ENCODE results near the gene ABI1. TPM values are rescaled to one million over a fixed set of nuclear protein-coding genes. Genes with fewer than 3 reads are reported as not detected.

ABI1 gene
- total RNA-seq, 1 experiment from 2014 or later, result 95.8 TPM

DNA sequence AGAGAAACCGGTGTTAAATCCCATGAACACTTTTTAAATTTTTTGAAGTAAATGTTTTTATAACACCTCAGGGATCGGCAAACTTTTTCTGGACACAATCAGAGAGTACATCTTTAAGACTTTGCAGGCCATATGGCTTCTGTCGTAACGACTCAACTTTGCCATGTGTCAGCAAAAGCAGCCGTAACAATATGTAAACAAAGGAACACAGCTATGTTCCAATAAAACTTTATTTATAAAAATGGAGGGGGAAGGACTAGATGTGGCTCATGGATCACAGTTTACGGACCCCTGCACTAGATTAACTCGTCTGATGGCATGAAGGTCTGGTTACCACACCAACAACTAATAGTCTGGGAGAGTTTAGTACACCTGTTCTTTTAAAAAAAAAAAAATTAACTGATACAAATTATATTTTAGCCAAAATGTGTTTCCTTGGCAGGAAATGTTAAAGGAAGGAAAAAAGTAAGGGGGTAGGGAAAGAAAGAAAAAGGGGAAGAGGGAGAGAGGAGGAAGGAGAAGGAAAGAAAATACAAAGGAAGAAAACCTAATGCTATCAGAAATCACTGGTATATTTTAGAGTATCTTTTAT is 50.2 kb downstream of the ABI1 start:
- Mint-ChIP-seq H3K4me1 (ENCODE audit: low read depth, unreplicated experiment) (peaks cover 7% of the 10 kb centered on the region), H3K4me3 (ENCODE audit: unreplicated experiment) (no peak overlapping the region), H3K9me3 (ENCODE audit: unreplicated experiment) (no peaks in the 10 kb centered on the region), H3K27me3 (ENCODE audit: insufficient read depth, unreplicated experiment) (no peaks in the 10 kb centered on the region), H3K27ac (ENCODE audit: unreplicated experiment) (no peak overlapping the region), H3K36me3 (ENCODE audit: insufficient read depth, unreplicated experiment) (no peaks in the 10 kb centered on the region)
- POLR2A ChIA-PET, result no interaction called here
- no peaks in the 10 kb centered on the region for H3K36me3 ChIP-seq (ENCODE audit: control insufficient read depth, insufficient read depth, low read length)
- TF ChIP-seq, protein P1, sequence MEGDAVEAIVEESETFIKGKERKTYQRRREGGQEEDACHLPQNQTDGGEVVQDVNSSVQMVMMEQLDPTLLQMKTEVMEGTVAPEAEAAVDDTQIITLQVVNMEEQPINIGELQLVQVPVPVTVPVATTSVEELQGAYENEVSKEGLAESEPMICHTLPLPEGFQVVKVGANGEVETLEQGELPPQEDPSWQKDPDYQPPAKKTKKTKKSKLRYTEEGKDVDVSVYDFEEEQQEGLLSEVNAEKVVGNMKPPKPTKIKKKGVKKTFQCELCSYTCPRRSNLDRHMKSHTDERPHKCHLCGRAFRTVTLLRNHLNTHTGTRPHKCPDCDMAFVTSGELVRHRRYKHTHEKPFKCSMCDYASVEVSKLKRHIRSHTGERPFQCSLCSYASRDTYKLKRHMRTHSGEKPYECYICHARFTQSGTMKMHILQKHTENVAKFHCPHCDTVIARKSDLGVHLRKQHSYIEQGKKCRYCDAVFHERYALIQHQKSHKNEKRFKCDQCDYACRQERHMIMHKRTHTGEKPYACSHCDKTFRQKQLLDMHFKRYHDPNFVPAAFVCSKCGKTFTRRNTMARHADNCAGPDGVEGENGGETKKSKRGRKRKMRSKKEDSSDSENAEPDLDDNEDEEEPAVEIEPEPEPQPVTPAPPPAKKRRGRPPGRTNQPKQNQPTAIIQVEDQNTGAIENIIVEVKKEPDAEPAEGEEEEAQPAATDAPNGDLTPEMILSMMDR (IDR thresholded peaks at IDR 0.05; ENCODE audit: insufficient read depth in 1 of 2, low read depth in 1 of 2, low read length in 1 of 2, severe bottlenecking in 1 of 2, unreplicated experiment in 1 of 2), result no peak
- BruUV-seq (replicated peaks), result no TSS peak
- intact Hi-C loops (cut with micrococcal nuclease; ENCODE audit: unreplicated experiment), result no loop called here
- no peak overlapping the region for H3K4me3 ChIP-seq (ENCODE audit: low read depth, low read length)
- CTCF ChIA-PET, result no interaction called here
- no peaks in the 10 kb centered on the region for H3K27me3 ChIP-seq (replicated peaks; ENCODE audit: control insufficient read depth, insufficient read depth, low read length)
- no peak for DNase-seq
- peaks cover 5% of the 10 kb centered on the region; the same call in 1 of the 2 replicates for H3K4me1 ChIP-seq
- no peaks in the 10 kb centered on the region for H3K9me3 ChIP-seq

DNA sequence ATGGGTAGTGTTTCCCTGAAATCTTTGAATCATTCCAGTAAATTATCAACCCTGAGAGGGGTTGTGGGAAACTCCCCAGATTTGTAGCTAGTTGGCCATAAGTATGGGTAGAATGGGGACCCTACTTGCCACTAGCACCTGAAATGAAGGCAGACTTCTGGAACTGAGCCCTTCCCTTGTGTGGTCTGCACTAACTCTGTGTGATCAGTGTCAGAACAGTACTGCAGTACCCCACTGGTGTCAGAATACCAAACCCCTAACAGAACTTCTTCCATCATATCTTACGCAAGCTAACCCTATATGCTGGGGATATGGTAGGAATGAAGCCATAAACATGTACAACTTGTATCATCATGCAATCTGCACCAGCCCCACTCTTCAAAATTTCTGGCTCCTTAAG is 50.8 kb downstream of the ABI1 start:
- ChIA-PET POLR2A (no interaction called here), CTCF (interaction anchor here (0.6 kb wide), 1 partner anchor 46 kb away, joined by 6 read pairs; no protein-coding TSS in a partner anchor)
- Mint-ChIP-seq H3K27me3 (ENCODE audit: insufficient read depth, unreplicated experiment) (no peaks in the 10 kb centered on the region), H3K36me3 (ENCODE audit: insufficient read depth, unreplicated experiment) (no peaks in the 10 kb centered on the region), H3K4me1 (ENCODE audit: low read depth, unreplicated experiment) (peaks cover 9% of the 10 kb centered on the region), H3K27ac (ENCODE audit: unreplicated experiment) (no peak overlapping the region), H3K4me3 (ENCODE audit: unreplicated experiment) (no peak overlapping the region), H3K9me3 (ENCODE audit: unreplicated experiment) (no peaks in the 10 kb centered on the region)
- TF ChIP-seq, protein P1 (IDR thresholded peaks at IDR 0.05; ENCODE audit: insufficient read depth in 1 of 2, low read depth in 1 of 2, low read length in 1 of 2, severe bottlenecking in 1 of 2, unreplicated experiment in 1 of 2), result no peak
- intact Hi-C loops (cut with micrococcal nuclease; ENCODE audit: unreplicated experiment), result no loop called here
- Histone ChIP-seq H3K27me3 (replicated peaks; ENCODE audit: control insufficient read depth, insufficient read depth, low read length) (no peaks in the 10 kb centered on the region), H3K4me1 (peaks cover 6% of the 10 kb centered on the region; the same call in 1 of the 2 replicates), H3K4me3 (ENCODE audit: low read depth, low read length) (no peak overlapping the region), H3K9me3 (no peaks in the 10 kb centered on the region), H3K36me3 (ENCODE audit: control insufficient read depth, insufficient read depth, low read length) (no peaks in the 10 kb centered on the region)
- no peak for DNase-seq
- BruUV-seq (replicated peaks), result no TSS peak

DNA sequence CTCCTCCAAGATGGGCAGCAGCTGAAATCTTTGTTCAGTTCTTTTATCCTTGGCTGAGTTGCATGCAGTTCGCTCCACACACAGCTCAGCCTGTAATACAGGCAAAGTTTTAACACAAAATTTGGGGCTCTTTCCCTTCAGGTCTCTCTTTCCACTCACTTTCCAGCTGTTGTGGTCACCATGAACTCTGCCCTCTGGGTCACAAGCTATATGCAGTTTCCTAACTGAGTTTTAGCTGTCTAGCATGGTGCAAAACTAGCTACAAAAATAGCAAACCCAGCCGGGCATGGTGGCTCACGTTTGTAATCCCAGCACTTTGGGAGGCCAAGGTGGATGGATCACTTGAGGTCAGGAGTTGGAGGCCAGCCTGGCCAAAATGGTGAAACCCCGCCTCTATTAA is 53.2 kb downstream of the ABI1 start:
- Histone ChIP-seq H3K9me3 (no peaks in the 10 kb centered on the region), H3K27me3 (replicated peaks; ENCODE audit: control insufficient read depth, insufficient read depth, low read length) (no peaks in the 10 kb centered on the region), H3K36me3 (ENCODE audit: control insufficient read depth, insufficient read depth, low read length) (no peaks in the 10 kb centered on the region), H3K4me1 (peaks cover 13% of the 10 kb centered on the region), H3K4me3 (ENCODE audit: low read depth, low read length) (no peak overlapping the region)
- intact Hi-C loops (cut with micrococcal nuclease; ENCODE audit: unreplicated experiment), result no loop called here
- ChIA-PET POLR2A (no interaction called here), CTCF (interaction anchor here (1.8 kb wide), 1 partner anchor 81 kb away, joined by 4 read pairs; no protein-coding TSS in a partner anchor)
- H3K9me3 Mint-ChIP-seq (ENCODE audit: unreplicated experiment), result no peaks in the 10 kb centered on the region
- no TSS peak for BruUV-seq (replicated peaks)
- peaks cover 26% of the 10 kb centered on the region for H3K4me1 Mint-ChIP-seq (ENCODE audit: low read depth, unreplicated experiment)
- TF ChIP-seq, protein P1 (IDR thresholded peaks at IDR 0.05; ENCODE audit: insufficient read depth in 1 of 2, low read depth in 1 of 2, low read length in 1 of 2, severe bottlenecking in 1 of 2, unreplicated experiment in 1 of 2), result no peak
- no peak overlapping the region for H3K27ac Mint-ChIP-seq (ENCODE audit: unreplicated experiment)
- H3K4me3 Mint-ChIP-seq (ENCODE audit: unreplicated experiment), result no peak overlapping the region
- H3K27me3 Mint-ChIP-seq (ENCODE audit: insufficient read depth, unreplicated experiment), result no peaks in the 10 kb centered on the region
- no peak for DNase-seq
- no peaks in the 10 kb centered on the region for H3K36me3 Mint-ChIP-seq (ENCODE audit: insufficient read depth, unreplicated experiment)

Measured in Caco-2 (cell line).